GM12878 (cell line): ENCODE measurements around the gene MARK4. TPM values are rescaled to one million over a fixed set of nuclear protein-coding genes. Genes with fewer than 3 reads are reported as not detected.

Experiments
- ATAC-seq: fragments of 200-7000 bp; cut with Tn5 transposase; 3 replicates; pipeline ENCODE4 v1.9.1; 2020; ENCODE audit warnings: mild to moderate bottlenecking, moderate library complexity
- BruUV-seq: library from RNA; stranded (reverse); fragments of 400-500 nt; replicated peaks from 2 replicates; lab custom pipeline; 2021; lab: Mats Ljungman, UMichigan
- CTCF ChIA-PET: fragments of 300-600 bp; sonication (Branson Sonifier 250); formaldehyde crosslinking; extraction: SDS; loops from one replicate; lab custom pipeline; 2021; ENCODE audit warnings: inconsistent platforms; lab: Yijun Ruan, JAX
- POLR2A ChIA-PET: fragments of 350-600 bp; formaldehyde crosslinking; extraction: SDS; loops from one replicate; lab custom pipeline; 2021; ENCODE audit warnings: inconsistent platforms; lab: Charles Lee
- RAD21 ChIA-PET: fragments of 300-600 bp; sonication (Branson Sonifier 250); formaldehyde crosslinking; loops from one replicate; lab custom pipeline; 2023; ENCODE audit warnings: antibody characterized with exemption; ENCODE audit not compliant: unreplicated experiment; lab: Charles Lee
- SMC1A ChIA-PET: fragments of 300-600 bp; sonication (Branson Sonifier 250); formaldehyde crosslinking; loops from one replicate; lab custom pipeline; 2023; ENCODE audit not compliant: unreplicated experiment, uncharacterized antibody; lab: Charles Lee
- DNase-seq: peaks from one replicate; pipeline ENCODE4 v3.0.0-alpha.2; 2011; ENCODE audit warnings: low read depth, low spot score
- FAIRE-seq: peaks from 3 replicates; lab custom pipeline; 2011; peaks lifted over from hg19 to GRCh38; lab: Jason Lieb, UNC
- H2AFZ ChIP-seq: 2 replicates; pipeline ENCODE4 v1.6.0; 2011; ENCODE audit warnings: low read depth, low read length, control low read depth; ENCODE audit not compliant: control insufficient read depth
- H3K27ac ChIP-seq: 2 replicates; pipeline ENCODE4 v1.5.1; 2011; ENCODE audit warnings: control low read depth; ENCODE audit not compliant: control insufficient read depth, insufficient read depth
- H3K27me3 ChIP-seq, 2 experiments: replicated peaks in 1 of 2; 2 replicates each; pipeline versions ENCODE4 v1.6.0 to v1.6.1; 2011; ENCODE audit warnings: low read length in 1 of 2; ENCODE audit not compliant: control insufficient read depth in 2 of 2, insufficient read depth in 2 of 2
- H3K36me3 ChIP-seq, 2 experiments: 2 replicates each; pipeline ENCODE4 v1.5.1; 2011; ENCODE audit warnings: low read length in 1 of 2; ENCODE audit not compliant: control insufficient read depth in 2 of 2, insufficient read depth in 2 of 2
- H3K4me1 ChIP-seq: 2 replicates; pipeline ENCODE4 v1.6.1; 2011; ENCODE audit warnings: mild to moderate bottlenecking, low read length, moderate library complexity, mixed read lengths; ENCODE audit not compliant: control insufficient read depth, insufficient read depth
- H3K4me2 ChIP-seq: 2 replicates; pipeline ENCODE4 v1.6.0; 2011; ENCODE audit warnings: control low read depth; ENCODE audit not compliant: control insufficient read depth, insufficient read depth
- H3K4me3 ChIP-seq: fragments of 200-600 bp; sonication (generic); 2 replicates; pipeline ENCODE4 v1.5.1; 2016
- H3K79me2 ChIP-seq: 2 replicates; pipeline ENCODE4 v1.6.0; 2011; ENCODE audit warnings: low read length; ENCODE audit not compliant: control insufficient read depth, insufficient read depth
- H3K9ac ChIP-seq: 2 replicates; pipeline ENCODE4 v1.8.0; 2011; ENCODE audit warnings: low read length, control low read depth, mixed read lengths; ENCODE audit not compliant: control insufficient read depth, insufficient read depth
- H3K9me3 ChIP-seq: replicated peaks from 3 replicates; pipeline ENCODE4 v1.5.1; 2011; ENCODE audit warnings: mild to moderate bottlenecking, low read length; ENCODE audit not compliant: control insufficient read depth, insufficient read depth
- H4K20me1 ChIP-seq: 2 replicates; pipeline ENCODE4 v1.6.0; 2011; ENCODE audit not compliant: control insufficient read depth, insufficient read depth
- ATF2 ChIP-seq: IDR thresholded peaks from 2 replicates; pipeline ENCODE4 v1.6.1; 2012; ENCODE audit warnings: low read length, inconsistent platforms
- ATF7 ChIP-seq: fragments of 450-650 bp; IDR thresholded peaks from 2 replicates; pipeline ENCODE4 v1.6.1; 2016; ENCODE audit warnings: low read depth, mild to moderate bottlenecking
- EED ChIP-seq: sonication (generic); IDR thresholded peaks from 2 replicates; pipeline ENCODE4 v1.6.1; 2016; ENCODE audit warnings: antibody characterized with exemption, low read depth
- MEF2A ChIP-seq: IDR thresholded peaks from 2 replicates; pipeline ENCODE4 v1.6.1; 2011; ENCODE audit warnings: low read depth, mild to moderate bottlenecking, low read length, moderate library complexity; ENCODE audit not compliant: insufficient read depth
- MTA2 ChIP-seq: fragments of 450-650 bp; IDR thresholded peaks from 2 replicates; pipeline ENCODE4 v1.6.1; 2016; ENCODE audit warnings: low read depth, mild to moderate bottlenecking, moderate library complexity
- MTA3 ChIP-seq: IDR thresholded peaks from 2 replicates; pipeline ENCODE4 v1.6.1; 2012; ENCODE audit warnings: low read length, inconsistent platforms, borderline replicate concordance
- MXI1 ChIP-seq: fragments of 150-350 bp; IDR thresholded peaks from 2 replicates; pipeline ENCODE4 v1.6.1; 2011; ENCODE audit warnings: low read depth, mild to moderate bottlenecking, inconsistent platforms, low read length, improper control_type of control experiment
- NBN ChIP-seq: fragments of 450-650 bp; IDR thresholded peaks from 2 replicates; pipeline ENCODE4 v1.6.1; 2016
- NFYA ChIP-seq: IDR thresholded peaks from 2 replicates; pipeline ENCODE4 v1.6.1; 2011; ENCODE audit warnings: low read depth, mild to moderate bottlenecking, low read length, improper control_type of control experiment, borderline replicate concordance
- PML ChIP-seq: IDR thresholded peaks from 2 replicates; pipeline ENCODE4 v1.6.1; 2012; ENCODE audit warnings: low read length, inconsistent platforms
- POLR2A ChIP-seq: IDR thresholded peaks from 2 replicates; pipeline ENCODE4 v1.6.1; 2011; ENCODE audit warnings: low read depth, mild to moderate bottlenecking, low read length
- RAD21 ChIP-seq: IDR thresholded peaks from 2 replicates; pipeline ENCODE4 v1.6.1; 2011; ENCODE audit warnings: mild to moderate bottlenecking, low read depth, low read length, moderate library complexity; ENCODE audit not compliant: insufficient read depth
- TBL1XR1 ChIP-seq: IDR thresholded peaks from 2 replicates; pipeline ENCODE4 v1.6.1; 2012; ENCODE audit warnings: low read depth, low read length, improper control_type of control experiment
- ZZZ3 ChIP-seq: IDR thresholded peaks from 2 replicates; pipeline ENCODE4 v1.6.1; 2011; ENCODE audit warnings: low read depth; ENCODE audit not compliant: control insufficient read depth, insufficient read length
- WGBS: methylation state at CpG from one replicate; pipeline ENCODE4 v1.1.6; 2016; ENCODE audit warnings: low lambda C conversion rate; ENCODE audit not compliant: insufficient replicate concordance, insufficient coverage; ENCODE audit errors: missing lambda C conversion rate; 5-methylcytosine and 5-hydroxymethylcytosine counted together
- in situ Hi-C: fragments of 300-500 bp; cut with MboI; formaldehyde crosslinking; loops from 9 replicates; pipeline ENCODE4 v1.14.3; 2018; ENCODE audit warnings: mixed read lengths
- intact Hi-C: fragments of 100-400 bp; cut with micrococcal nuclease; formaldehyde crosslinking; loops from one replicate; pipeline ENCODE4 v1.14.2; 2022; ENCODE audit not compliant: unreplicated experiment
- polyA plus RNA-seq, 11 experiments: library from polyadenylated mRNA; depleted of rRNA in 4 of 11; unstranded in 6 of 11; stranded (reverse) in 5 of 11; fragments of >200 nt; fragmentation: Nextera tagmentation in 4 of 11; fragmentation: Illumina TruSeq in 1 of 11; extraction: Ambion mirVana in 4 of 11; extraction: Trizol in 1 of 11; gene quantifications; 1 replicate in 1 of 11; 2 replicates in 10 of 11; pipeline versions ENCODE4 v1.2.1 to v1.2.3, GENCODE V29; 2011 to 2016; ENCODE audit warnings: inconsistent platforms in 2 of 11, missing spikeins in 2 of 11, low read depth in 1 of 11
- total RNA-seq, 4 experiments: library from RNA; depleted of rRNA in 3 of 4; stranded (reverse); fragments of >200 nt in 3 of 4; fragmentation: Illumina TruSeq in 1 of 4; extraction: Trizol in 1 of 4; gene quantifications; 2 replicates each; pipeline versions ENCODE4 v1.2.1 to v1.2.3, GENCODE V29; 2013 to 2021
- TF ChIP-seq, protein P1 (sequence below), 3 experiments: IDR thresholded peaks in 2 of 3; conservative IDR thresholded peaks in 1 of 3; 2 replicates each; pipeline ENCODE4 v1.5.1; 2011; ENCODE audit warnings: low read depth in 3 of 3, low read length in 3 of 3, mild to moderate bottlenecking in 3 of 3, control low read depth in 2 of 3, moderate library complexity in 2 of 3, inconsistent platforms in 1 of 3, mixed read lengths in 1 of 3; ENCODE audit not compliant: control insufficient read depth in 2 of 3, insufficient read depth in 1 of 3; ENCODE audit errors: extremely low read depth in 1 of 3
- TF ChIP-seq, protein P2 (sequence below): fragments of 450-650 bp; IDR thresholded peaks from 2 replicates; pipeline ENCODE4 v1.6.1; 2016; ENCODE audit warnings: mild to moderate bottlenecking, moderate library complexity, borderline replicate concordance
- TF ChIP-seq, protein P3 (sequence below): IDR thresholded peaks from 2 replicates; pipeline ENCODE4 v1.6.1; 2011; ENCODE audit warnings: low read depth, low read length, improper control_type of control experiment, borderline replicate concordance

MARK4 gene
- total and polyA plus RNA-seq, 10 of the 15 experiments (the other 5 are each of a cell fraction or from before 2014, with no cell fraction given) = 0.66 to 24.3 (median 5.1) TPM

GRCh38 chr19:45306518-45307027, 55.5 kb downstream of the MARK4 start (continued):
- TF ChIP-seq PML (no peak), POLR2A (no peak), MTA2 (no peak), MEF2A (no peak), RAD21 (no peak), ATF2 (no peak), MTA3 (no peak)
- TF ChIP-seq, protein P1, sequence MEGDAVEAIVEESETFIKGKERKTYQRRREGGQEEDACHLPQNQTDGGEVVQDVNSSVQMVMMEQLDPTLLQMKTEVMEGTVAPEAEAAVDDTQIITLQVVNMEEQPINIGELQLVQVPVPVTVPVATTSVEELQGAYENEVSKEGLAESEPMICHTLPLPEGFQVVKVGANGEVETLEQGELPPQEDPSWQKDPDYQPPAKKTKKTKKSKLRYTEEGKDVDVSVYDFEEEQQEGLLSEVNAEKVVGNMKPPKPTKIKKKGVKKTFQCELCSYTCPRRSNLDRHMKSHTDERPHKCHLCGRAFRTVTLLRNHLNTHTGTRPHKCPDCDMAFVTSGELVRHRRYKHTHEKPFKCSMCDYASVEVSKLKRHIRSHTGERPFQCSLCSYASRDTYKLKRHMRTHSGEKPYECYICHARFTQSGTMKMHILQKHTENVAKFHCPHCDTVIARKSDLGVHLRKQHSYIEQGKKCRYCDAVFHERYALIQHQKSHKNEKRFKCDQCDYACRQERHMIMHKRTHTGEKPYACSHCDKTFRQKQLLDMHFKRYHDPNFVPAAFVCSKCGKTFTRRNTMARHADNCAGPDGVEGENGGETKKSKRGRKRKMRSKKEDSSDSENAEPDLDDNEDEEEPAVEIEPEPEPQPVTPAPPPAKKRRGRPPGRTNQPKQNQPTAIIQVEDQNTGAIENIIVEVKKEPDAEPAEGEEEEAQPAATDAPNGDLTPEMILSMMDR (IDR thresholded peaks at IDR 0.05 in 2 of 3, conservative IDR thresholded peaks at IDR 0.05 in 1 of 3; ENCODE audit: control insufficient read depth in 2 of 3, extremely low read depth in 1 of 3, insufficient read depth in 1 of 3, low read depth in 3 of 3, low read length in 3 of 3) = no peak

DNA sequence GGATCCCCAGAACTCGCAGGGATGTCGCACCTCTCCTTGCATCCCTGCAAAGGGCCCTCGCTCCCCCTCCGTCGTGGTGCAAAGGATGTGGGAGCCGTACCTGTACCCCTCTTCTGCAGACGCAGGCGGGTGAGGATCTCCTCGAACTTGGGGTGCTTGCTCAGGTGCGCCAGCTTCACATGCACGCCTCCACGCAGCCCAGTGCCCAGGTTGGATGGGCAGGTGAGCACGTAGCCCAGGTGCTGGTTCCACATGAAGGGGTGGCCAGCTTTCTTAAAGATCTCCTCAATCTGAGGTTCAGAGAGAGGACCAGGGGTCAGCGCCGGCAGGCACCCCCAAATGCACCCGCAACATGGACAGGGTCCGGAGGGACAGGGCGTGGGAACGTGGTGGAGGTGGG, 56.3 kb downstream of the MARK4 start:
- Histone ChIP-seq H3K9ac (no peak overlapping the region), H3K36me3 (no peaks in the 10 kb centered on the region), H3K79me2 (no peaks in the 10 kb centered on the region), H4K20me1 (no peaks in the 10 kb centered on the region), H3K27me3 (no peaks in the 10 kb centered on the region), H3K4me3 (no peak overlapping the region), H3K27ac (no peak overlapping the region), H3K4me1 (no peaks in the 10 kb centered on the region), H2AFZ (no peak overlapping the region), H3K4me2 (no peak overlapping the region), H3K9me3 (no peaks in the 10 kb centered on the region; the same call in 2 of the 3 replicates)
- ATAC-seq (no peak), DNase-seq (no peak), FAIRE-seq (no peak)
- in situ Hi-C loops = no loop called here
- SMC1A ChIA-PET = no interaction called here
- TF ChIP-seq NFYA (no peak), NBN (no peak), ZZZ3 (no peak), ATF7 (no peak), TBL1XR1 (no peak), EED (no peak), MTA2 (no peak), MXI1 (no peak)
- TF ChIP-seq, protein P2, sequence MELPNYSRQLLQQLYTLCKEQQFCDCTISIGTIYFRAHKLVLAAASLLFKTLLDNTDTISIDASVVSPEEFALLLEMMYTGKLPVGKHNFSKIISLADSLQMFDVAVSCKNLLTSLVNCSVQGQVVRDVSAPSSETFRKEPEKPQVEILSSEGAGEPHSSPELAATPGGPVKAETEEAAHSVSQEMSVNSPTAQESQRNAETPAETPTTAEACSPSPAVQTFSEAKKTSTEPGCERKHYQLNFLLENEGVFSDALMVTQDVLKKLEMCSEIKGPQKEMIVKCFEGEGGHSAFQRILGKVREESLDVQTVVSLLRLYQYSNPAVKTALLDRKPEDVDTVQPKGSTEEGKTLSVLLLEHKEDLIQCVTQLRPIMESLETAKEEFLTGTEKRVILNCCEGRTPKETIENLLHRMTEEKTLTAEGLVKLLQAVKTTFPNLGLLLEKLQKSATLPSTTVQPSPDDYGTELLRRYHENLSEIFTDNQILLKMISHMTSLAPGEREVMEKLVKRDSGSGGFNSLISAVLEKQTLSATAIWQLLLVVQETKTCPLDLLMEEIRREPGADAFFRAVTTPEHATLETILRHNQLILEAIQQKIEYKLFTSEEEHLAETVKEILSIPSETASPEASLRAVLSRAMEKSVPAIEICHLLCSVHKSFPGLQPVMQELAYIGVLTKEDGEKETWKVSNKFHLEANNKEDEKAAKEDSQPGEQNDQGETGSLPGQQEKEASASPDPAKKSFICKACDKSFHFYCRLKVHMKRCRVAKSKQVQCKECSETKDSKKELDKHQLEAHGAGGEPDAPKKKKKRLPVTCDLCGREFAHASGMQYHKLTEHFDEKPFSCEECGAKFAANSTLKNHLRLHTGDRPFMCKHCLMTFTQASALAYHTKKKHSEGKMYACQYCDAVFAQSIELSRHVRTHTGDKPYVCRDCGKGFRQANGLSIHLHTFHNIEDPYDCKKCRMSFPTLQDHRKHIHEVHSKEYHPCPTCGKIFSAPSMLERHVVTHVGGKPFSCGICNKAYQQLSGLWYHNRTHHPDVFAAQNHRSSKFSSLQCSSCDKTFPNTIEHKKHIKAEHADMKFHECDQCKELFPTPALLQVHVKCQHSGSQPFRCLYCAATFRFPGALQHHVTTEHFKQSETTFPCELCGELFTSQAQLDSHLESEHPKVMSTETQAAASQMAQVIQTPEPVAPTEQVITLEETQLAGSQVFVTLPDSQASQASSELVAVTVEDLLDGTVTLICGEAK = no peak
- TF ChIP-seq, protein P3, sequence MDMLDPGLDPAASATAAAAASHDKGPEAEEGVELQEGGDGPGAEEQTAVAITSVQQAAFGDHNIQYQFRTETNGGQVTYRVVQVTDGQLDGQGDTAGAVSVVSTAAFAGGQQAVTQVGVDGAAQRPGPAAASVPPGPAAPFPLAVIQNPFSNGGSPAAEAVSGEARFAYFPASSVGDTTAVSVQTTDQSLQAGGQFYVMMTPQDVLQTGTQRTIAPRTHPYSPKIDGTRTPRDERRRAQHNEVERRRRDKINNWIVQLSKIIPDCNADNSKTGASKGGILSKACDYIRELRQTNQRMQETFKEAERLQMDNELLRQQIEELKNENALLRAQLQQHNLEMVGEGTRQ = no peak
- CTCF ChIA-PET = no interaction called here
- RAD21 ChIA-PET = no interaction called here
- no TSS peak for BruUV-seq
- POLR2A ChIA-PET = no interaction called here
- intact Hi-C loops = no loop called here
- WGBS = 83% methylated on average over 19 of the region's 19 CpGs
